ENCODE results near the gene PLA2G4A.

The PLA2G4A gene

DNA sequence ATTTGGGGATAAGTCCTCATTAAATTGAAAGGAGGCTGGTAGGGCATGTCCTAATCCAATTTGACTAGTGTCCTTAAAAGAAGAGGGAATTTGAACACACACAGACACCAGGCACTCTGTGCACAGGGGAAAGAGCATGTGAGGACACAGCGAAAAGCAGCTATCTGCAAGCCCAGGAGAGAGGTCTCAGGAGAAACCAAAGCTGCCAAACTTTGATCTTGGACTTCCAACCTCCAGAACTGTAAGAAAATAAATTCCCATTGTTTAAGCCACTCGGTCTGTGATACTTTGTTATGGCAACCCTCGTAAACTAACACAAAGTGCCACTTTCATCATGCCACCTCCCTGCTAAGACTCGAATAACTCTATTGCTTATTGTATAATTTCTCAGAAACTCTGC lies 13.8 kb downstream of the PLA2G4A start:
- no peak overlapping the region for H3K4me3 ChIP-seq (ENCODE audit: low read depth, low read length)
- no peak for DNase-seq (ENCODE audit: low read depth)
- TF ChIP-seq, protein P1, sequence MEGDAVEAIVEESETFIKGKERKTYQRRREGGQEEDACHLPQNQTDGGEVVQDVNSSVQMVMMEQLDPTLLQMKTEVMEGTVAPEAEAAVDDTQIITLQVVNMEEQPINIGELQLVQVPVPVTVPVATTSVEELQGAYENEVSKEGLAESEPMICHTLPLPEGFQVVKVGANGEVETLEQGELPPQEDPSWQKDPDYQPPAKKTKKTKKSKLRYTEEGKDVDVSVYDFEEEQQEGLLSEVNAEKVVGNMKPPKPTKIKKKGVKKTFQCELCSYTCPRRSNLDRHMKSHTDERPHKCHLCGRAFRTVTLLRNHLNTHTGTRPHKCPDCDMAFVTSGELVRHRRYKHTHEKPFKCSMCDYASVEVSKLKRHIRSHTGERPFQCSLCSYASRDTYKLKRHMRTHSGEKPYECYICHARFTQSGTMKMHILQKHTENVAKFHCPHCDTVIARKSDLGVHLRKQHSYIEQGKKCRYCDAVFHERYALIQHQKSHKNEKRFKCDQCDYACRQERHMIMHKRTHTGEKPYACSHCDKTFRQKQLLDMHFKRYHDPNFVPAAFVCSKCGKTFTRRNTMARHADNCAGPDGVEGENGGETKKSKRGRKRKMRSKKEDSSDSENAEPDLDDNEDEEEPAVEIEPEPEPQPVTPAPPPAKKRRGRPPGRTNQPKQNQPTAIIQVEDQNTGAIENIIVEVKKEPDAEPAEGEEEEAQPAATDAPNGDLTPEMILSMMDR (IDR thresholded peaks at IDR 0.05; ENCODE audit: low read depth, low read length, missing control alignments), result no peak

DNA sequence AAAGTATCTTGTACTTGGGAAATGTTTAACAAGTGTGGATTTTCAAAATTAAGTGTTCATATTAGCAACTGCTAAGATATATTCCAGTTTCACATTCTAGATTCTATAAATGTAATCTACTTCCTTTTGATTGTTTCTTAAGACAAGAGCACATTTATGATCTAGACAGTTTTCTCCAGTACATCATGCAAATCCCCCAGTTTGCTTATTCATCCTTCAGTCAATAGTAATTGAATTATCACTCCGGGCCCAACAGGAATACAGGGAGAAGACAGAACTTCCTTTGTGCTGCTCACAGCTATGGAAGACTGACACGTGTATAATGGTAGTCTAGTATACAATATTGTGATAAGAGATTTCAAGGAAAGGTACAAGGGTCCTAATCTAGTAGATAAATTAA lies 14.5 kb downstream of the PLA2G4A start:
- TF ChIP-seq, protein P1 (IDR thresholded peaks at IDR 0.05; ENCODE audit: low read depth, low read length, missing control alignments), result no peak
- no peak for DNase-seq (ENCODE audit: low read depth)
- H3K4me3 ChIP-seq (ENCODE audit: low read depth, low read length), result no peak overlapping the region

DNA sequence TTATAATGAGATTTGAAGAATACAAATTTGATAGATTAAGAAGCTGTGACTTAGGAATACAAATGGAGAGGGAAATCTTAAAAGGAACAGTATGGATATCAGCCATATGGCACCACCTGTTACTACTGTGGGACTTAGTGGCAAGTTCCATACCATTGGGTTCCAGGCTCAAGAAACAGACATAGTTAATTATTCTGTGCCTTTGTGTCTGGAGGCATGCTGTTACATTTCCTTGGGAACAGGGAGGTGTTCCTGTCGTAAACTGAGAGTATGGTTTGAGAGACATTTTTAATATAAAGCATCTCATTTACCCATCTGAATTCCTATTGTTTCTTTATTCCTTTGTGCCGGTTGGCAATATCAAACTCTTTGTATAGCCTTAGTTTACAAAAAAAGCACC lies 15.2 kb downstream of the PLA2G4A start:
- TF ChIP-seq, protein P1 (IDR thresholded peaks at IDR 0.05; ENCODE audit: low read depth, low read length, missing control alignments), result no peak
- H3K4me3 ChIP-seq (ENCODE audit: low read depth, low read length), result no peak overlapping the region
- no peak for DNase-seq (ENCODE audit: low read depth)

DNA sequence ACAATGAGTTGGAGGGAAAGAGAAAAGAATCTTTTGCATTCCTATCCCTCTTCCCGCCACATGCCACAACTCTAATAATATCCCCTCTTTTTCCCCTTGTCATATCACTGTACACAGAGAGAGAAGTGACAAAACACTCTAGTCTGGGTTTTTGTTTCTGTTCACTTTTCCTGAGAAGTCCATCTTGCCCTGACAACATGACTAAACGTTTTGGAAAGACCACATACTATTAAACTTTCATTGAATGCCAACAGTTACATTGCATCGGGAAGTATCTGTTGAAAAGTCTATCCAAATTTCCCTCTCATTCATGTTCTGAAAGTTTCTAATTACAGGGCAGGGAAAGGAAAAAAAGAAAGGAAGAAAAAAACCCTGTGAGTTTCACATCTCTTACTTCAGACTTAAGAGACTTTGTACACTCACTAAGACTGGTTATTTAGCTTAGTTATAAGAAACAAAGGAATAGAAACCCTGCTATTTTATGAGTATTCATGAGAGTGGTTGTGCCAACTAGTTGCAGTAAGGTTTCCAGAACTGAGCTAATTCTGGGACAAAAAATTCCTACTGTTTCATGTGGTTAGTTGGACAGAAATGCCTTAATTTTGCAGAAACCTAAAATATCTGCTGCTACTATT lies 16.9 kb downstream of the PLA2G4A start:
- DNase-seq (ENCODE audit: low read depth), result no peak
- H3K4me3 ChIP-seq (ENCODE audit: low read depth, low read length), result no peak overlapping the region
- TF ChIP-seq, protein P1 (IDR thresholded peaks at IDR 0.05; ENCODE audit: low read depth, low read length, missing control alignments), result no peak

DNA sequence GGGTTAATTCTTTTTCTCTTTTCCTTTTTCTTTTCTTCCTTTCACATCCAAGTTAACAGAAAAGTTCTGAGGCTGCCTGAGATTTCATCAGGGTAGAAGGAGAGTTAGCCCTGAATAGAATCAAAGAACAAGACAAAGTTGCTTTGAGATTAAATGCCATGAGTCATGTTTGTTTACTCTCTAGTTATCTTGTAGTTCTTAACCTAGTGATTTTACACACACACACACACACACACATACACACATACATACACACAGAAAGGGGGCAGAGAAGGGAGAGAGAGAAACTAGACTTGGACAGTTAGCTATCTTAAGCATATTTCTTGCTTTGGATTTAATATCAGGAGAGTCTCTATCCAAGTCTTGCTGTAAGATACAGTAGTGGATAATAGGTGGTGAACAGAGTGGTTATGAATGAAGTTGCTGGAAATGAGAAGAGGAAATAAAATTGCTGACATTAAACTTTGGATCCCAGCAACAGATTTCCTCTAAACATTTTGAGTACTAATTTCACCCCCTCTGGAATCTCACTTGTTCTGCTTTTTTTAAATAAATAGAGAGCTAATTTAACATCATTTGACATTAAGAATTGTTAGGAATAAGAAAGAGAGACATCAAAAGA lies 19.9 kb downstream of the PLA2G4A start:
- TF ChIP-seq, protein P1 (IDR thresholded peaks at IDR 0.05; ENCODE audit: low read depth, low read length, missing control alignments), result no peak
- no peak for DNase-seq (ENCODE audit: low read depth)
- no peak overlapping the region for H3K4me3 ChIP-seq (ENCODE audit: low read depth, low read length)

DNA sequence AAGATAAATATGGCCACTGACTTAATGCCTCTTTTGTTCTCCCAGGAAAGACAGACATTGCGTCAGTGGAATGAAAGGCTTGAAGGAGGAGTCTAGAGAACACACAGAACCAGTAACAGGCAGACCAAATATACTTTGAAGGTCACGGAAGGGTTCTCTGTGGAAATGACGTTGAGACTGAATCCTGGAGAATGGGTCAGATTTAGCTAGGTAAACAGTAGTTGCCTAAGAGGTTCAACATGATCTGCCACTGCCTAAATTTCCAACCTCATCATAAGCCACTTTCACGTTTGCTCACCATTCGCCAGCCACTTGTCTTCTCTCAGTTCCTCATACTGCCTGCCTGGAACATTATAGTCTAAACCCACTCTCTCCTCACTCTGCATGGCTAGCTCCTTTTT lies 20.5 kb downstream of the PLA2G4A start:
- H3K4me3 ChIP-seq (ENCODE audit: low read depth, low read length), result no peak overlapping the region
- DNase-seq (ENCODE audit: low read depth), result peak; percentile 68
- TF ChIP-seq, protein P1 (IDR thresholded peaks at IDR 0.05; ENCODE audit: low read depth, low read length, missing control alignments), result no peak

DNA sequence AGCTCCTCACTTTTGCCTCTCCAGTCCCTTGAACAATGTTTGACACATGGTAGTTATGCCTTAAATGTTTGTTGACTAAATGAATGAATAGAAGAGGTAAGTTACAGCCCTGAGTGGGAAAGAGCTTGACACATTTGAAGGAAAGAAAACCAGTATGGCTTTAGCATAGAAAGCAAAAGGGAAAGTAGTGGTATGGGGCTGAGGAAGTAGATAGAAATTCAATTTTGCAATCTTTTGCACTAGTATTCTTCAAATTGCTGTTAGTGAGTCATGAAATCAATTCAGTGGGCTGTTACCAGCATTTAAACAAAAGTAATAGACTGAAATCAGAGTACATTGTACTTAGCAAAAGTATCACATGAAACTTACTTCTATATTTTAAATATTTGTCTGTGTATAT lies 21.1 kb downstream of the PLA2G4A start:
- no peak for DNase-seq (ENCODE audit: low read depth)
- TF ChIP-seq, protein P1 (IDR thresholded peaks at IDR 0.05; ENCODE audit: low read depth, low read length, missing control alignments), result no peak
- H3K4me3 ChIP-seq (ENCODE audit: low read depth, low read length), result no peak overlapping the region

All from GM12864 (cell line).